ENCODE measurements around the gene DLAT.
"Not testable (repeated sequence)": the region's sequence is repeated elsewhere in the genome, so short reads cannot be mapped to it uniquely, and the experiment has no call there.

The DLAT gene

GRCh38 chr11:112005422-112006094 is 19.6 kb upstream of the DLAT start:
- DNase-seq (ENCODE audit: low spot score): no peak

GRCh38 chr11:112006095-112006441 is 19.1 kb upstream of the DLAT start:
- DNase-seq (ENCODE audit: low spot score): not testable (repeated sequence)

- DNase-seq (ENCODE audit: low spot score): not testable (repeated sequence)
Observed at GRCh38 chr11:112011451-112011850, 13.8 kb upstream of the DLAT start.

GRCh38 chr11:112012874-112013273 is 12.3 kb upstream of the DLAT start:
- DNase-seq (ENCODE audit: low spot score): no peak

- DNase-seq (ENCODE audit: low spot score): no peak
Observed at GRCh38 chr11:112013497-112014164, 11.6 kb upstream of the DLAT start.

GRCh38 chr11:112016088-112016764 is 9.0 kb upstream of the DLAT start:
- peak; percentile 46 for DNase-seq (ENCODE audit: low spot score)

- peak; percentile 71 for DNase-seq (ENCODE audit: low spot score)
Observed at GRCh38 chr11:112016765-112017376, 8.3 kb upstream of the DLAT start.

GRCh38 chr11:112017538-112017937 is 7.7 kb upstream of the DLAT start:
- DNase-seq (ENCODE audit: low spot score): peak; percentile 47

- DNase-seq (ENCODE audit: low spot score): no peak
Observed at GRCh38 chr11:112019066-112019465, 6.1 kb upstream of the DLAT start.

GRCh38 chr11:112023104-112023503 is 2.1 kb upstream of the DLAT start:
- DNase-seq (ENCODE audit: low spot score): no peak

- DNase-seq (ENCODE audit: low spot score): no peak
Observed at GRCh38 chr11:112024178-112024772, 933 bp upstream of the DLAT start.

- peak; percentile 37 for DNase-seq (ENCODE audit: low spot score)
Observed at GRCh38 chr11:112025707-112026106, 499 bp downstream of the DLAT start.

GRCh38 chr11:112026784-112027410 is 1.7 kb downstream of the DLAT start:
- not testable (repeated sequence) for DNase-seq (ENCODE audit: low spot score)

- no peak for DNase-seq (ENCODE audit: low spot score)
Observed at GRCh38 chr11:112029460-112029859, 4.3 kb downstream of the DLAT start.

- DNase-seq (ENCODE audit: low spot score): no peak
Observed at GRCh38 chr11:112033902-112034301, 8.7 kb downstream of the DLAT start.

- no peak for DNase-seq (ENCODE audit: low spot score)
Observed at GRCh38 chr11:112037527-112037926, 12.3 kb downstream of the DLAT start.

- DNase-seq (ENCODE audit: low spot score): peak; percentile 20
Observed at GRCh38 chr11:112042161-112042960, 17.2 kb downstream of the DLAT start.

GRCh38 chr11:112042961-112043304 is 17.7 kb downstream of the DLAT start:
- no peak for DNase-seq (ENCODE audit: low spot score)

GRCh38 chr11:112044961-112045360 is 19.8 kb downstream of the DLAT start:
- no peak for DNase-seq (ENCODE audit: low spot score)

GRCh38 chr11:112046647-112047046 is 21.4 kb downstream of the DLAT start:
- DNase-seq (ENCODE audit: low spot score): not testable (repeated sequence)

- not testable (repeated sequence) for DNase-seq (ENCODE audit: low spot score)
Observed at GRCh38 chr11:112048256-112048655, 23.0 kb downstream of the DLAT start.
